Measurements from ENCODE around the gene ZC3H4. TPM values are rescaled to one million over a fixed set of nuclear protein-coding genes. Genes with fewer than 3 reads are reported as not detected.

Gene ZC3H4
- total and polyA plus RNA-seq, 10 of the 15 experiments (the other 5 are each of a cell fraction or from before 2014, with no cell fraction given), result 5.1 to 86.3 (median 15.5) TPM

- TF ChIP-seq NFYA (IDR thresholded peaks at IDR 0.05; ENCODE audit: borderline replicate concordance, low read depth, low read length) (no peak), KAT2A (conservative IDR thresholded peaks at IDR 0.05; ENCODE audit: control insufficient read depth, low read depth, low read length) (no peak)
These were observed 89.1 kb downstream of the ZC3H4 start (continued) for GRCh38 chr19:47024502-47024901.

DNA sequence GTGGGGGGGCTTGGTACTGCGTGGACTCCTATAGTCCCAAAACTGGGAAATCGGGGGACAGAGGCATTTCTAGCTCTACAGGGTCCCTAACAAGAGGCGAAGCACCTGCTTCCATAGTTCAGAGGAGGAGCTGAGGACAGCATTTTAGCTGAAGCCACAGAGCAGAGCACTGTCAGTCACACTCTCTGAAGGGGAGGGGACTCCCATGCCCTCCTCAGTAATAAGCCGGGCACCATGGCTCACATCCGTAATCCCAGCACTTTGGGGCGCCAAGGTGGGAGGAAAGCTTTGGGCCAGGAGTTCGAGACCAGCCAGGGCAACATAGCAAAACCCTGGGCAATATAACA, 90.2 kb downstream of the ZC3H4 start:
- Histone ChIP-seq H3K79me2 (ENCODE audit: control insufficient read depth, insufficient read depth, low read length) (no peaks in the 10 kb centered on the region), H2AFZ (ENCODE audit: control insufficient read depth, low read depth, low read length) (no peak overlapping the region), H3K4me3 (no peak overlapping the region), H3K27ac (ENCODE audit: control insufficient read depth, insufficient read depth) (no peak overlapping the region), H4K20me1 (ENCODE audit: control insufficient read depth, insufficient read depth) (peaks cover 3% of the 10 kb centered on the region; the same call in 1 of the 2 replicates), H3K9me3 (replicated peaks; ENCODE audit: control insufficient read depth, insufficient read depth, low read length) (no peaks in the 10 kb centered on the region), H3K36me3 (ENCODE audit: control insufficient read depth in 2 of 2, insufficient read depth in 2 of 2, low read length in 1 of 2) (no peaks in the 10 kb centered on the region), H3K4me1 (ENCODE audit: control insufficient read depth, insufficient read depth, low read length) (no peaks in the 10 kb centered on the region), H3K9ac (ENCODE audit: control insufficient read depth, insufficient read depth, low read length) (no peak overlapping the region), H3K4me2 (ENCODE audit: control insufficient read depth, insufficient read depth) (no peak overlapping the region), H3K27me3 (replicated peaks in 1 of 2; ENCODE audit: control insufficient read depth in 2 of 2, insufficient read depth in 2 of 2, low read length in 1 of 2) (peaks cover 18 to 34% of the 10 kb centered on the region in 2 experiments)
- RAD21 ChIA-PET (ENCODE audit: unreplicated experiment), result interaction anchor here (0.8 kb wide), 1 partner anchor 12 kb away, joined by 4 read pairs; no protein-coding TSS in a partner anchor
- no TSS peak for BruUV-seq (replicated peaks)
- in situ Hi-C loops (cut with MboI) (no loop called here), intact Hi-C loops (cut with micrococcal nuclease; ENCODE audit: unreplicated experiment) (no loop called here)
- ATAC-seq, result no peak
- DNase-seq (ENCODE audit: low read depth, low spot score), result no peak
- SMC1A ChIA-PET (ENCODE audit: uncharacterized antibody, unreplicated experiment), result interaction anchor here (1.0 kb wide), 1 partner anchor 10 kb away, joined by 4 read pairs; no protein-coding TSS in a partner anchor
- TF ChIP-seq HCFC1 (IDR thresholded peaks at IDR 0.05; ENCODE audit: low read length) (no peak), PKNOX1 (IDR thresholded peaks at IDR 0.05) (peak; percentile 38; the same call in 1 of the 2 replicates)
- CTCF ChIA-PET, result interaction anchor here (1.0 to 2.0 kb wide), 2 partner anchors 10 to 12 kb away, joined by 5 to 11 read pairs; no protein-coding TSS in a partner anchor
- POLR2A ChIA-PET, result interaction anchor here (0.5 kb wide), 1 partner anchor 196 kb away, joined by 4 read pairs; no protein-coding TSS in a partner anchor
- FAIRE-seq, result no peak
- 21% methylated on average over 7 of the region's 7 CpGs for WGBS (ENCODE audit: insufficient coverage, insufficient replicate concordance, low lambda C conversion rate, missing lambda C conversion rate)

Measured in GM12878 (cell line).